HG03432 (cell line): ENCODE data around the gene CD68.
A peak's percentile ranks its signal among the peaks of the same experiment; 100 is the strongest.

Experiments
- ATAC-seq: cut with Tn5 transposase; IDR thresholded peaks from one replicate; pipeline ENCODE4 v1.9.1; 2021; ENCODE audit warnings: mild to moderate bottlenecking, moderate library complexity; ENCODE audit not compliant: unreplicated experiment

CD68 gene

GRCh38 chr17:7559320-7560171, 19.9 kb upstream of the CD68 start:
- ATAC-seq = no peak

- no peak for ATAC-seq
Measured at GRCh38 chr17:7560172-7561027, 19.0 kb upstream of the CD68 start.

GRCh38 chr17:7561028-7561575, 18.3 kb upstream of the CD68 start:
- ATAC-seq = peak; percentile 57

- peak; percentile 72 for ATAC-seq
Measured at GRCh38 chr17:7561589-7562207, 17.7 kb upstream of the CD68 start, which contains the start of gene SENP3. Gene SENP3, plus strand, starts transcription at chr17:7561919. Its CDS starts 1,158 bp downstream, at chr17:7563077.

- peak; percentile 13 for ATAC-seq
Measured at GRCh38 chr17:7562208-7562605, 17.2 kb upstream of the CD68 start.

GRCh38 chr17:7563115-7563869, 16.1 kb upstream of the CD68 start:
- no peak for ATAC-seq

GRCh38 chr17:7569571-7569970, 9.9 kb upstream of the CD68 start:
- no peak for ATAC-seq

GRCh38 chr17:7570351-7570750, 9.1 kb upstream of the CD68 start:
- ATAC-seq = no peak

GRCh38 chr17:7572338-7572587, 7.2 kb upstream of the CD68 start:
- no peak for ATAC-seq

GRCh38 chr17:7572588-7573323, 6.7 kb upstream of the CD68 start:
- peak; percentile 81 for ATAC-seq

GRCh38 chr17:7573324-7574080, 5.9 kb upstream of the CD68 start:
- peak; percentile 24 for ATAC-seq

GRCh38 chr17:7574176-7574953, 5.1 kb upstream of the CD68 start:
- ATAC-seq = no peak

- no peak for ATAC-seq
Measured at GRCh38 chr17:7575481-7575883, 4.0 kb upstream of the CD68 start.

- ATAC-seq = no peak
Measured at GRCh38 chr17:7575959-7576358, 3.5 kb upstream of the CD68 start.

GRCh38 chr17:7576432-7576937, 3.0 kb upstream of the CD68 start:
- ATAC-seq = no peak

- ATAC-seq = no peak
Measured at GRCh38 chr17:7577327-7578199, 1.9 kb upstream of the CD68 start.
